ENCODE results near the gene CMBL. TPM values are rescaled to one million over a fixed set of nuclear protein-coding genes. Genes with fewer than 3 reads are reported as not detected.
"Not testable (repeated sequence)": the region's sequence is repeated elsewhere in the genome, so short reads cannot be mapped to it uniquely, and the experiment has no call there.

CMBL gene
- total and polyA plus RNA-seq, 2 experiments from 2014 or later, result 1.3 to 3.9 TPM

GRCh38 chr5:10289991-10290390, 17.7 kb downstream of the CMBL start:
- TF ChIP-seq CTCF (IDR thresholded peaks at IDR 0.05; ENCODE audit: low read depth, low read length), result no peak
- no peaks in the 10 kb centered on the region for H3K36me3 ChIP-seq
- no peak overlapping the region for H3K4me3 ChIP-seq
- H3K9me3 ChIP-seq (ENCODE audit: low read depth), result no peaks in the 10 kb centered on the region
- no peak for DNase-seq (ENCODE audit: low read depth in 1 of 2, low spot score in 1 of 2)
- no peak overlapping the region for H3K27ac ChIP-seq
- H3K27me3 ChIP-seq, result no peaks in the 10 kb centered on the region
- no peaks in the 10 kb centered on the region for H3K4me1 ChIP-seq (ENCODE audit: low read depth)

DNA sequence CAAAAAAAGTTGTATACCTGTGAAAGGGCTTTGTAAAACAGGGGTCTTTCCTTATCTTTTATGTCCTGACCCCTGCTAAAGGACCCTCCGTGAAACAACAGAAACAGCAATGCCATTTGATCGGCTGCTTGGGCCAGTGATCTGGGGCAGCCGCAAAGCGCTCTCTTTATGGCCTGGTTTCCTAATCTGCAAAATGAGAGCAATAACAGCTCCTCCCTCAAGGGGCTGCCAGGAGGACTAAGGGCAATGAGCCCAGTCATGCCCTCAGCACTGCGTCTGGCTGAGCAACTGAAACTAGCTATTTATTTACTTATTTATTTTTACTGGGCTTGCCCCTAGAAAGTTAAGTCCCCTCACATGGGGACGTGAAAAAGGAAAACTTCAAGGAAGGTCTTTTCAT, 18.3 kb downstream of the CMBL start:
- H3K36me3 ChIP-seq, result no peaks in the 10 kb centered on the region
- H3K9me3 ChIP-seq (ENCODE audit: low read depth), result no peaks in the 10 kb centered on the region
- no peak overlapping the region for H3K4me3 ChIP-seq
- no peaks in the 10 kb centered on the region for H3K27me3 ChIP-seq
- H3K27ac ChIP-seq, result no peak overlapping the region
- no peak for TF ChIP-seq CTCF (IDR thresholded peaks at IDR 0.05; ENCODE audit: low read depth, low read length)
- DNase-seq (ENCODE audit: low read depth in 1 of 2, low spot score in 1 of 2), result no peak
- H3K4me1 ChIP-seq (ENCODE audit: low read depth), result no peaks in the 10 kb centered on the region

DNA sequence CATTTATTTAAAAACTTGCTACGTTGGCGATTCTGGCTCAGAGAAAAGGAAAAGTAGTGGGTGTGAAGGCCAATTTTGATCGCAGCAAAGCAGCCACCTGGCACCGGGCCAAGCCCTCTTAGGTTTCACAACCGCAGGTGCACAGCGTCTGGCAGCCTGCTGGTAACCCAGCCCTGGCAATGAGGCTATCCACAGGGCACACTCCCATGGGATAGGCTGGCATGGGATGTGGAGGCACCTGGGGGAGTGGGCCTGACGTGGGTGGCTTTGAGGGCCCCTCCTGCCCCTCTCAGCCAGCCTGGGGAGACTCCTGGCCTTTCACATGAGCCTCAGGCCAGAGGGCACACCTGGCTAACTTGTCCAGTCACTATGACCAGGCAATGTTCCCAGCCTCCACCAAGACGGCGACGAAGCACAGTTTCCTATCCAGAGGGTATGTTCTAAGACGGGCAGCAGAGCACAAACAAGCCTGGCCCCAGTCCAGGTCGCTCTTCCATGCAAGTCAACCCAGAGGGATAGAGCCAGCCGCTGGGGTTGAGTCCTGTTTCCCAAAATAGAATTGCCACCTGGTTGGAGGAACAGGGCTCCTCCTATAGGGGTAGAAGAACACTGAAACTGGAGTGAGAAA, 19.0 kb downstream of the CMBL start:
- Histone ChIP-seq H3K27me3 (no peaks in the 10 kb centered on the region), H3K4me3 (no peak overlapping the region), H3K9me3 (ENCODE audit: low read depth) (no peaks in the 10 kb centered on the region), H3K27ac (no peak overlapping the region), H3K36me3 (no peaks in the 10 kb centered on the region), H3K4me1 (ENCODE audit: low read depth) (no peaks in the 10 kb centered on the region)
- no peak for TF ChIP-seq CTCF (IDR thresholded peaks at IDR 0.05; ENCODE audit: low read depth, low read length)
- peak in 1 of 2 donors; percentile 12 for DNase-seq (ENCODE audit: low read depth in 1 of 2, low spot score in 1 of 2)

DNA sequence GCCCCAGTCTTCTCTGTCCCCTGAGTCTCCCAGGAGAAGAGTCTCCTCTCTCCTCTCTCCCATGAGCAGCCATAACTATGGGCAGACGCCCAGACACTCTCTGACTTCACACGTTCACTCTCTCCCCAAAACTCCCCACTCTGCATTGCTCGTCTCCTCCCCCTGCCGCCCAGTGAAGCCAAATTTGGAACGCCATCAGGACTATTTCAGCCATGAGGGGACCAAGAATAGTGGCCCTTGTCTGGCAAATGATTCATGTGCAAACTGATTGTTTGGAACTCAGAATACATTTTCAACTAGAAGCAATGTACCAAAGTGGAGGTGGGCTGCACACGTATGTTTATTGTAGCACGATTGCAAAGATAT, 20.9 kb downstream of the CMBL start:
- H3K9me3 ChIP-seq (ENCODE audit: low read depth), result no peaks in the 10 kb centered on the region
- H3K27ac ChIP-seq, result no peak overlapping the region
- no peak for TF ChIP-seq CTCF (IDR thresholded peaks at IDR 0.05; ENCODE audit: low read depth, low read length)
- DNase-seq (ENCODE audit: low read depth in 1 of 2, low spot score in 1 of 2), result no peak
- H3K27me3 ChIP-seq, result no peaks in the 10 kb centered on the region
- no peak overlapping the region for H3K4me3 ChIP-seq
- H3K4me1 ChIP-seq (ENCODE audit: low read depth), result no peaks in the 10 kb centered on the region
- no peaks in the 10 kb centered on the region for H3K36me3 ChIP-seq

DNA sequence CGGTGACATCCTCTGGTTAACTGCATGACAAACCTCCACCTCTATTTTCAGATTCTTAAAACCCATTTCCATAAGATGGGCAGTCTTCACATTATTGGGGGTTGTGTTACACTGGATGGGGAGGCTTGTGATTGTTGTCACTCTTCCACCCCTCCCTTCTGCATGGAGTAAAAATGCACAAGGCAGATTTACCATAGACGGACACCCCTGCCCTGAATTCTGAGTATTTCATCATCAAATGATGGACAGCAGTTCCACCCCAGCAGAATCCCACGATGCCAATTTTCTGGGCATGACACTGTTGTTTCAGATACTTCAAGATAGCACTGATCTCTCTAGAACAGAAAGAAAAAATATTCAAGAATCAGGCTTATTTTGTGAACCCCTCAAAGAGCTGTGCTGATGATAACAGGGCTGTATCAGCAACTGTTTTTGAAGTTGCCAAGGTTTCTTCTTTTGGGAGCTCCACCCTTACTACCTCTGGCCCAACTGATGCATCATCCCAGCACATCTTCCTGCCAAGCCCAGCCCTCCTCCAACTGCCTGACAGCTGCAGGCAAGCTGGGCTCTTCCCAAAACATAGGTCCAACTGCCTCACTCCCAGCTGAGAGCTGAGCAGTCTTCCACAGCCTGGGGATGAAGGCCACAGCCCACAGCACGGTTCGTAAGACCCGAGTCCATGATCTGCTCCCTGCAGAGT, 21.4 kb downstream of the CMBL start:
- Histone ChIP-seq H3K27ac (no peak overlapping the region), H3K4me3 (no peak overlapping the region), H3K9me3 (ENCODE audit: low read depth) (no peaks in the 10 kb centered on the region), H3K27me3 (no peaks in the 10 kb centered on the region), H3K36me3 (no peaks in the 10 kb centered on the region), H3K4me1 (ENCODE audit: low read depth) (no peaks in the 10 kb centered on the region)
- DNase-seq (ENCODE audit: low read depth in 1 of 2, low spot score in 1 of 2), result no peak
- TF ChIP-seq CTCF (IDR thresholded peaks at IDR 0.05; ENCODE audit: low read depth, low read length), result no peak

DNA sequence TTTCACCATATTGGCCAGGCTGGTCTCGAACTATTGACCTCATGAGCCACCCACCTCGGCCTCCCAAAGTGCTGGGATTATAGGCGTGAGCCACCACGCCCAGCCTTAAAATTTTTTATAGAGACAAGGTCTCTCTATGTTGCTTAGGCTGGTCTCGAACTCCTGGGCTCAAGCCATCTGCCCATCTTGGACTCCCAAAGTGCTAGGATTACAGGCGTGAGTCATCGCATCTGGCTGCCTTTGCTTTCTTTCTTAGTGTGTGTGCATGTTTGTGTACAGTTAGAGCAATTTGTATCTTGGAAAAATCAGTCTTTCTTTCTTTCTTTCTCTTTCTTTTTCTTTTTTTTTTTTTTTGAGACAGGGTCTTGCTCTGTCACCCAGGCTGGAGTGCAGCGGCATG, 22.3 kb downstream of the CMBL start:
- not testable (repeated sequence) for H3K36me3 ChIP-seq; H3K9me3 ChIP-seq (ENCODE audit: low read depth); H3K4me3 ChIP-seq; H3K4me1 ChIP-seq (ENCODE audit: low read depth); H3K27ac ChIP-seq; H3K27me3 ChIP-seq
- DNase-seq (ENCODE audit: low read depth in 1 of 2, low spot score in 1 of 2), result peak in 1 of 2 donors; percentile 31

All from cardiac muscle cell (in vitro differentiated cells and primary cell).